GM12875 (cell line): ENCODE data around the gene EGLN1.

Experiments used
- H3K4me3 ChIP-seq: one replicate; pipeline ENCODE4 v1.5.1; 2011; ENCODE audit warnings: low read depth, low read length, control low read depth
- CTCF ChIP-seq: IDR thresholded peaks from 2 replicates; pipeline ENCODE4 v1.5.1; 2011; ENCODE audit warnings: low read depth, mild to moderate bottlenecking, control low read depth, inconsistent platforms, low read length, moderate library complexity, borderline replicate concordance; ENCODE audit not compliant: insufficient read depth

Gene EGLN1

GRCh38 chr1:231420299-231420958 lies 1.7 kb downstream of the EGLN1 start:
- TF ChIP-seq CTCF, result no peak
- peak overlapping the region; percentile 61 for H3K4me3 ChIP-seq

- H3K4me3 ChIP-seq, result peak overlapping the region; percentile 61
- TF ChIP-seq CTCF, result no peak
Measured at GRCh38 chr1:231419738-231420298, 2.3 kb downstream of the EGLN1 start.

GRCh38 chr1:231419147-231419546 lies 2.9 kb downstream of the EGLN1 start:
- H3K4me3 ChIP-seq, result peak overlapping the region; percentile 29
- TF ChIP-seq CTCF, result no peak

- H3K4me3 ChIP-seq, result peak overlapping the region; percentile 29
- TF ChIP-seq CTCF, result no peak
Measured at GRCh38 chr1:231418741-231419107, 3.4 kb downstream of the EGLN1 start.

GRCh38 chr1:231418101-231418740 lies 3.9 kb downstream of the EGLN1 start:
- no peak overlapping the region for H3K4me3 ChIP-seq
- no peak for TF ChIP-seq CTCF

- no peak overlapping the region for H3K4me3 ChIP-seq
- TF ChIP-seq CTCF, result no peak
Measured at GRCh38 chr1:231417513-231417912, 4.6 kb downstream of the EGLN1 start.

- H3K4me3 ChIP-seq, result no peak overlapping the region
Measured at GRCh38 chr1:231416901-231417300, 5.2 kb downstream of the EGLN1 start.

More at GRCh38 chr1:231416901-231417300, 5.2 kb downstream of the EGLN1 start:
- TF ChIP-seq CTCF, result no peak
